HG02840 (cell line): ENCODE results near the gene ANKRD55.
"Not testable (repeated sequence)": the region's sequence is repeated elsewhere in the genome, so short reads cannot be mapped to it uniquely, and the experiment has no call there.

Experiments used
- ATAC-seq: cut with Tn5 transposase; IDR thresholded peaks from one replicate; pipeline ENCODE4 v1.9.1; 2021; ENCODE audit warnings: mild to moderate bottlenecking, moderate library complexity, moderate number of reproducible peaks; ENCODE audit not compliant: unreplicated experiment, low FRiP score

ANKRD55 gene

DNA sequence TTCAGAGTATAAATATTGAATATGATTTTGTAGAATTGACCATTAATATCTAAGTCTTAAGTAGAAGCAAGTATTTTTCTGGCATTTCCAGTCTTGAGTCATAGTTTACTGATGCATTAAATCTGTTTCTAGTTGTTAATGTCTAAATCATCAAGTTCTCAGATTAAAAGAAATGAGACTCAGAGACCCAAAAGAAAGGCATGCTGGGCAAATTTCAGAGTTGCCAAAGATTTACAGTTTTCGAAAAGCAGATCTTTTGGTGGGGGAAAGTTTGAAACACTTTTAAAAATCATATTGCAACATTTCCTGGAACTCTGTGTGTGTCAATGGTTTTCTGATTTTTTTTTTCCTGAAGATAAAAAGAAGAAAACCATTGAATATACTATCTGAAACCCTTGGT is 60.9 kb downstream of the ANKRD55 start:
- ATAC-seq = no peak

DNA sequence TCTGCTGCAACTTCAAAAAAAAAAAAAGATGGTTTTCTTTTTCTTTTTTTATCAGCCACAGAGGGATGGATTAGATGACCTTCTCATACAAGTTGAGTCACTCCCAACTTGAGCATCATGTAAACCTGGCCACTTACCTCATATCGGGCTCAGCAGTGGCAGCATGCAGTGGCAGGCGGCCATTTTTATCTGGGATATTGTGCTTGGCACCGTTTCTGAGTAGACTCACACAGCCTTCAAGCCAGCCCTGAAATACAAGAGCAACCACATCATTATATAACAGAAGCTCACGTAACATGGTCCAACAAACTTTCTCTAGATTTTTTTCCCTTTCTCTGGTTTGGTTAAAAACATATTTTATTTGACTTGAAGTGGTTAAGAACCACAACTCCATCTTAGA is 62.6 kb downstream of the ANKRD55 start:
- ATAC-seq = no peak

DNA sequence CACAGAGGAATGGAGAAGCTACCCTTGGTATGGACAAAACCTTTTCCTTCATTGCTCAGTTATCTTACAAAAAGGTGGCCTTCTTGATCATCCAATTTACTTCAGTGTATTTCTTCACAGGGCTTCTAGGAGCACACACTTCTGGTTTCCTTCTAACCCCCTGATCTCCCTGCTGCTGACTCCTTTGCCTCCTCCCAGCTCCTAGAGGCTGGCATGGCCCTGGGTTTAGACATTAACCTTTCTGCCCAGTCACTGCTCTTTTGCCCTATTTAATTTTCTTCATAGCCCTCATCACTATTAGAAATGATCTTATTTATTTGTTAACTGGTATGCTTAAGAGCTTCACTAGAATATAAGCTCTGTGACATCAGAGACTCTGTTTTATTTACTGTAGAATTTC is 63.2 kb downstream of the ANKRD55 start:
- ATAC-seq = no peak

DNA sequence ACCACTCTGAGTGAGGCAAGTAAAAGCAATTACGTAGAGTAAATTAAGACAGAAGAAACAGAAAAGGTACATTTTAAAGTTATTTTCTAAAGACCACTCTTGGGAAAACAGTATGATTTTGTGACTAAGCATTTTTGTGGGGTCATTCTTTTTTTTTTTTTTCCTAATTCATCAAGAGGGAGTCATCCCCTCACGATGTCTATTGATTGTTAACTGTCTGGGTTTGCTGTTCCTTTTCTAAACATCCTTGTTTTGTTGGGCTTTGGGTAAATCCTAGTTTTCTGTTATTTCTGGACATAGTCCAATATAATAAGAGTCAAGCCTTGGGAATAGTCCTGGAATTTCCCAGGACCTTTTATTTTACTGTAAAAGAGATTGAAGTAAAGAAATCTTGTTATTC is 63.8 kb downstream of the ANKRD55 start:
- no peak for ATAC-seq

DNA sequence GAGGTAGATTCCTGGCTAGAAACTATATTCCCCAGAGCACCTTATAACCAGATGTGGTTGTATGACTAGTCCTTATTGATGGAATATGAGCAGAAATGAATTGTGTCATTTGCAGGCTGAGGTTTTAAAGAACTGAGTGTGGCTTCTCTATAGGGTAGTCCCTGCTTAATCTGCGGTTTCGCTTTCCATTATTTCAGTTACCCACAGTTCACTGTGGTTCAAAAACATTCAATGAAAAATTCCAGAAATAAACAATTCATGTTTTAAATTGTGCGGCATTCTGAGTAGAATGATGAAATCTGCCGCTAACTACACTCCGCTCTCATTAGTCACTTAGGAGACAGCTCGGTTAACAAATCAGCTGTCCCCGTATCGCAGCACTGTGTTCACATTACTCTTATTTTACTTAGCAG is 65.1 kb downstream of the ANKRD55 start:
- no peak for ATAC-seq

DNA sequence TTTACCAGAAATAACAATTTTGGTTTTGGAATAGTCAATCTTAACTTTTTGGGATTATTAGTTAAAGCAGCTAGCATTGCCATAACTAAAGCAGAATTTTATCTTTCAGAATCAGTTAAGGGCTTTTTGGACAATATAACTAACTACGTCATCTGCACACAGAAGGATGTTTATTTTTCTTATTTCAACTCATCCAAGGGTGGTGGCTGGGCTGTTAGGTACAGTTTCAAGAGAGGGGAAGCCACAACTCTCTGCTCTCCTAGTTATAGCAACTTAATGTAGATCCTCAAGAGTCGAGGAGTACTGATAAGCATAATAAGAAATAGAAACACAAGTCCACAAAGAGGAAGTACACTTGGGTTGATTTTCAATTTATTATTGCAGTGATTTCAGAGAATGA is 65.6 kb downstream of the ANKRD55 start:
- ATAC-seq = no peak

DNA sequence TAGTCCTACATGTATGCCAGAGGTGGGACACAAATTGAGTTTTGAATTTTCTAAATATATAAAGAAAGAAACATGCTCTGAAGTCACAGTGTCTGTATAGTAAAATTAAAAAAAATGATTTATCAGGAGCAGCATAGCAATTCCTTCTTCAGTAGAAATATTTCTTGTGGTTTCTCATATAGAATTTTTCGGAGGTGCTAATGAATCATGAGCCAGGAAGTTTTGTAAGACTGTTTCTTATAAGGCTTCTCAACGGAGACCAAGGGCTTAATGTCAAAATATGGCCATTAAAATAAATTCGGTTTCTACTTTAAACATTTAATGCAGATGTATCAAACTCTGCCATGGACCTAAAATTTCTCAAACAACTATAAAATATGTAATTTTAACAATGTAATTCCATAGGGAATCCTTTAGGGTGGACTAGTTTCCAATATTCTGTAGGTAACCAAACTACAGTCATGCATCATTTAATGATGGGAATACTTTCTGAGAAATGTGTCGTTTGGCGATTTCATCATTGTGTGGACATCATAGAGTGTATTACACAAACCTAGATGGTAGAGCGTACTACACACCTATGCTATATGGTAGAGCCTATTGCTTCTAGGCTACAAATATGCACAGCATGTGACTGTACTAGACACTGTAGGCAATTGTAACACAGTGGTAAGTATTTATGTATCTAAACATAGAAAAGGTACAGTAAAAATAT is 66.3 kb downstream of the ANKRD55 start:
- ATAC-seq = no peak

DNA sequence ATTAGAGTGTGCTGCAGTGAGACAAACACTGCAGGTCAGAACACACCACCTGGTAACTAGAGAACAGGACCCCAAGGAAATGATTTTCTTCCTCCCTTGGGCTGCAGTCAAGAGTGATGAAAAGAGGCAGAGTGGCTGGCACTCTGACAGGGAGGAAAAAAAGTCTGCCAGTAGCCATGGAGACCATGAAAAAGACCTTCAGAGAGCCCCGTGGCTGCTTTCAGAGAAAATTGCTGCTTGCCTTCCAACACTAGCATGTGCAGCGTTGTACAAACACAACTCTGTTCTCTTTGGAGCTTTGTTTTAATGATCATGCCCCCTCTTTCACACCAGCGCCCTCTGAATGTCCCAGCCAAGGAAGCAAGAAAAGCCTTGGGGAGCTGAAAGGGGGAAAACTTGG is 68.8 kb downstream of the ANKRD55 start:
- ATAC-seq = no peak

DNA sequence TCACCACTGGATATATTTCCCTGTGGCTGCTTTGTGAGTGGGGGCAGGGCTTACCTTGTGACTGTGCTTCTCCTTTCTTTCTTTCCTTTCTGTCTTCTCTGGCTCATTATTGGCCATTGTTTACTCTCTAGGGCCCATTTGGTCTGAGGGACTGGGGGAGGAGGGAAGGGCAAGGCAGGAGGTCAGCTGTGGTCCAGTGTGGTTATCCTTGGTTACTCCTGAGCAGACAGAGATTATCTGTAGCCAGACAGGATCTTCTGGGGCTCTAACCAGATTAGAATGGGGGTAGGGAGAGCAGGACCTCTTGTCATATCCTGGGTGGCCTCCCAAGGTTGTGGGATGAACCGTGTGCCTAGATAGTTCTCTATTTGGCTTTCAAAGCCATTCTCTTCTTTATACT is 71.2 kb downstream of the ANKRD55 start:
- no peak for ATAC-seq

DNA sequence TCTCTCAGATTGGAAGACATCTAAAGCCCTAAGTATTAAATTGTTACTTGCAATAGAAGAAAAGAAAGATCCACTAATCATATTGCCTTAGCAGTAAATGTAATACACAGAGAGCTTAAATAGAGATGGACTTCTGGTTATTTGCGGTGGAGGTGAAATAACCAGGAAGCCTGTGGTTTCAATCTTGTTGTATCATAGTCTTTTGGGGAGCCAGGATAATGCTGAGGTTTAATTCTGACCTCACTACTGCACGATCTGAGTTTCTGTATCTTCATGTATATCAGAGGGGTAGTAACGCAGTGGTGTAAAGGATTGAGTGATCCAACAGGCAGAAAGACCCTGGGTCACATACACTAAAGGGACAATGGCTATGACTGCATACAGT is 71.7 kb downstream of the ANKRD55 start:
- no peak for ATAC-seq

DNA sequence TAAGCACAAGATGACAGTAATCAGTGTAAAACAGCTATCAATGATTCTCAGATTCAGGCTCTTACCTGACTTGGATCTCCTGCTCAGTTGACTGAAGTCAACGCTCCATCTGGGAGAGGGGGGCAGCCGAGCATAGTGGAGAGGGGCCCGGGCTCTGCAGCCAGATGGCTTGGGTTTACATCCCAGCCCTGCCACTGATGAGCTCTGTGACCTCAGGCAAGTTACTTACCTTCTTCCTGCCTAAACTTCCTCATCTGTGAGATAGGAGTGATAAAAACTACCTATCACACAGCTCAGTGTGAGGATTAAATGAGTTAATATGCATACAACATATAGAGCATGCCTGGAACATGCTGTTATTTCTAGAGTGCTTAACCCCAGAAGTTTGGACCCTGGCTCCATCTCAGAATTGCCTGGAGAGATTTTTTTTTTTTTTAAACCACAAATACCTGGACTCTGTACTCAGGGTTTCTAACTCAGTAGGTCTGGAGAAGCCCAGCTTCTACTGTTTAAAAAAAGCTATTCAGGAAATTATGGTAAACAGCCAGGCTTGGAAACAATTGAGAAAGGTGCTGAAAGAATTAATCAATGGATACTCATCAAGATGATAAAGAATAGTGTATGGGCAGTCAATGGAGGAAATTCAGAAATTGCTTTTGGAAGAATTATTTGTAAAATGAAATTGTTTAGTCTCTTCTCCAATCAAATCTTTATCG is 72.2 kb downstream of the ANKRD55 start:
- no peak for ATAC-seq

DNA sequence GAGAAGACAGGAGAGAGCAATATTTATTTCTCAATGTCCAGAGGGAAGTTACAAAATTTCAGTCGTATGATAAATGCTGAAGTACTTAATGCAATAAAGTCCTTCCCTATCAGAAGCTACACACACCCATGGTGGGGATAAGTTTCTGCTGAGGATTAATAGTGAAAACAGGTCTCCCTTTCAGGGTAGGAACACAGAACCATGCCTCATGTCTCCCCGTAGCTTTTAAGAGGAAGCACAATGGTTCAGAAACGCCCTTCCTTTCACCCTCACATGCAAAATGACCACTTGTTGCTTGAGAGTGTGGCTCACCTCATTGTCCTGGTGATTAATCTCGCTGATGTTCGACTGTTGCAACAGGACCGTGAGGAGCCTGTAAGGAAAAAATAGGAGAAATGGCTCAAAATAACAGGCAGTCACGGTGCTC is 73.6 kb downstream of the ANKRD55 start:
- ATAC-seq = no peak

DNA sequence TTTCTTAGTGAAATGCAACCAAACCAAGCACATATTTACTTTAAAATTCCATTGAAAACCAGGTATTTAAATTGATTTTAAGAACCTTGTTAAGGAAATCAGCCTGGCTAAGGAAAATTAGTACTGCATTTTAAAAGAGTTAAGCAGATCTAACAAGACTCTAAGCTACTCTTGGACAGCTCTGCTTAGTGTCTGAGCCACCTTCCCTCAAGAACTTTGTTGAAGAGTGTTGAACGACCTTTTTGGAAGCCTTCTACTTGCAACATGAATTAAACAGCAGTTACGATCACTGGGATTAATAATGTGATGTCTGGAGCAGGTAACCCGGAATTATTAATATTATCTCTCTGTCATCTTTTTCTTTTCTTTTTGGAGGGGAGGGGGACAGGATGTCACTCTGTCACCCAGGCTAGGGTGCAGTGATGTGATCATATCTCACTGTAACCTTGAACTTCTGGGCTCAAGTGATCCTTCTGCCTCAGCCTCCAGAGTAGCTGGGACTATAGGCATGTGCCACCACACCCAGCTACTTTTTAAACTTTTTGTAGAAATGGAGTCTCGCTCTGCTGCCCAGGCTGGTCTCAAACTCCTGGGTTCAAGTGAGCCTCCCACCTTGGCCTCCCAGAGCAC is 74.7 kb downstream of the ANKRD55 start:
- no peak for ATAC-seq

DNA sequence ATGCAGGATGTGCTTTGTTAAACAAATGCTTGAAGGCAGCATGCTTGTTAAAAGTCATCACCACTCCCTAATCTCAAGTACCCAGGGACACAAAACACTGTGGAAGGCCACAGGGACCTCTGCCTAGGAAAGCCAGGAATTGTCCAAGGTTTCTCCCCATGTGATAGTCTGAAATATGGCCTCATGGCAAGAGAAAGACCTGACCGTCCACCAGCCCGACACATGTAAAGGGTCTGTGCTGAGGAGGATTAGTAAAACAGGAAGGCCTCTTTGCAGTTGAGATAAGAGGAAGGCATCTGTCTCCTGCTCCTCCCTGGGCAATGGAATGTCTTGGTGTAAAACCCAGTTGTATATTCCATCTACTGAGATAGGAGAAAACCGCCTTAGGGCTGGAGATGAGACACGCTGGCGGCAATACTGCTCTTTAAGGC is 75.9 kb downstream of the ANKRD55 start:
- ATAC-seq = not testable (repeated sequence)

DNA sequence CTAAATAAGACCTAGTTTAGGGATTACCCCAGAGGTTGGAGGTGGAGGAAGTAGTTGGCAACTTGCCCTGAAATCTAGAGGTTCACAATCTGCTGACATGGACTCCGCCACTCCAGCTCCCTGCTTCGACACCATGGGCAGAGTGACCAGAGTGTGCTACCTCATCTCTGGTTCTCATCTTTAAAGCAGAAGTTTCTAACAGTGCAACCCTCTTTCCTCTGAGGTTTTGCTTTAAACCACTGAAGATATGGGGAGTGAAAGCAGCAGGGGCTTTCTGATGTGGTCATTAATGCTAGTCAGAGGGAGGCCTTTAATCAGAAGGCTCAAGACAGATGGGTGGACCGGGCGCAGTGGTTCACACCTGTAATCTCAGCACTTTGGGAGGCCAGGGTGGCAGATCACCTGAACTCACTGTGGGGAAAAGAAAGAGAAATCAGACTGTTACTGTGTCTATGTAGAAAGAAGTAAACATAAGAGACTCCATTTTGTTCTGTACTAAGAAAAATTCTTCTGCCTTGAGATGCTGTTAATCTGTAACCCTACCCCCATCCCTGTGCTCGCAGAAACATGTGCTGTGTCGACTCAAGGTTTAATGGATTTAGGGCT is 76.4 kb downstream of the ANKRD55 start:
- peak; percentile 52 for ATAC-seq

DNA sequence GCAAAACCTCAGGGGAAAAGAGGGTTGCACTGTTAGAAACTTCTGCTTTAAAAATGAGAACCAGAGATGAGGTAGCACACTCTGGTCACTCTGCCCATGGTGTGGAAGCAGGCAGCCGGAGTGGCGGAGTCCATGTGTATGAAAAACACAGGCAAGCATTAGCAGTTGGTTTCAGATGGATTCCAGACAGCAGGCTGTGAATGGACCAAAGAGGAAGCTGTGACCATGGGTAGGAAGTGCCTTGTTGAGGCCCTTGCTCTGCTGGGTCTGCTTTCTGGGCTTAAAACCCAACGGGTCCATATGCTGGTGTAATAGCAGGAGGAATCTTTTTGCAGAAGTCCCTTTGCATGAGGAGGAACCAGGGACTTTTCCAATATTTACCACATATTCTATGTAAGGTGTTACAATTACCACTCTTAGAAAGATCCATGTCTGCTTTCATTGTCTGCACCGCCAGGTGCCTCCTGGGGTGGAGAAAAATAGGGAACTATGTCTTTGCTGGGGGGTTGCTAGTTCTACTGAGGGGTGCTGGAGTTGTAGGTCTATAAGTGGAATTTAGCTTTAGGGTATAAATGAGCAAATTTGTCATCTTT is 77.0 kb downstream of the ANKRD55 start:
- no peak for ATAC-seq

DNA sequence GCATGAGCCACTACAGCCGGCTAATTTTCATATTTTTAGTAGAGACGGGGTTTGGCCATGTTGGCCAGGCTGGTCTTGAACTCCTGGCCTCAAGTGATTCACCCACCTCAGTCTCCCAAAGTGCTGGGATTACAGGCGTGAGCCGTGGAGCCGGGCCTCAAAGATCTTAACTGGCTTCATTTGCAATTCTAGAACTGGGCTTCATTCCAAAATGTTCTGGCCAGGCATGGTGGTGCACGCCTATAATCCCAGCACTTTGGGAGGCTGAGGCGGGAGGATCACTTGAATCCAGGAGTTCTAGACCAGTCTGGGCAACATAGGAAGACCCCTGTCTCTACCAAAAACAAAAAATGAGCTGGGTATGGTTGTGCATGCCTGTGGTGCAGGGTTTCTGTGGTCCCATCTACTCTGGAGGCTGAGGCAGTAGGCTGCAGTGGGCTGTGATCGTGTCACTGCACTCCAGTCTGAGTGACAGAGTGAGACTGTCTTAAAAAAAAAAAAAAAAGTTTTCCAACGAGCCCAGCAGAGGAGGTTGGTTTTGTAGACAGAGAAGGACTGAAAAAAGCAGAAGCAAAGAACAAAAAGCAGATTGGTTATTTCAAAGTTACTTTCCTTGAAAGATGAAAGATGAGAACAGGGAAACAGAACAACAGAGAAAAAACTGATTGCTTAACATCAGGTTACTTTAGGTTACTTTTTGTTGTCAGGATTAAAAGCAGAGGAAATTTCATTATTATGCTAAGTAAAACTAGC is 78.2 kb downstream of the ANKRD55 start:
- no peak for ATAC-seq

DNA sequence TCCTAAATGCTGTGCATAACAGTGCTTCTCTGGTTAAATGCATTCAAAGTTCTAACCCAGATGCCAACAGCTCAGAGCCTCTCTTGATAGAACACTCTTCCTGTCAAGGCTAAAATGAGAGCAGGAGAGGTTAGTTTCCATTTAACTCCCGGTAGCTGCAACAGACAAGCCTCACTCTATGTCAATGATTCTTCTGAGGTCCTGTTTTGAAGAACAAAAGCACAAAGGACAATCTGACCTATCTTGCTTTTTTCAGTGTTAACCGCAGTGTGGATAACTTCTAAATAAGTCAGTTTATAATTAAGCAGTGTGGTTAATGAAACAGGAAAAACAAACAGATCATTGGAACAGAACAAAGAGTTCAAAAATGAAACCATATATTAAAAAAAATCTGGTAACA is 80.7 kb downstream of the ANKRD55 start:
- no peak for ATAC-seq

DNA sequence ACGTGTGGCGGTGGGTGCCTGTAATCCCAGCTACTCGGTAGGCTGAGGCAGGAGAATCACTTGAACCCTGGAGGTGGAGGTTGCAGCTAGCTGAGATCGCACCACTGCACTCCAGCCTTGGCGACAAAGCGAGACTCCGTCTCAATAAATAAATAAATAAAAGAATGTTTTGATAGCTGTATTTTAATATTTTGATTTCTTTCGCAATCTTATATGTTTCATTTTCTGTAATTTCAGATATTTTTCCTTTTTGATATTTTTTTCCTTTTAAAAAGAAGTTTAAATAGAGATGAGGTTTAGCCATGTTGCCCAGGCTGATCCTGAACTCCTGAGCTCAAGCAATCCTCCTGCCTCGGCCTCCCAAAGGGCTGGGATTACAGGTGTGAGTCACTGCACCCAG is 82.4 kb downstream of the ANKRD55 start:
- not testable (repeated sequence) for ATAC-seq

DNA sequence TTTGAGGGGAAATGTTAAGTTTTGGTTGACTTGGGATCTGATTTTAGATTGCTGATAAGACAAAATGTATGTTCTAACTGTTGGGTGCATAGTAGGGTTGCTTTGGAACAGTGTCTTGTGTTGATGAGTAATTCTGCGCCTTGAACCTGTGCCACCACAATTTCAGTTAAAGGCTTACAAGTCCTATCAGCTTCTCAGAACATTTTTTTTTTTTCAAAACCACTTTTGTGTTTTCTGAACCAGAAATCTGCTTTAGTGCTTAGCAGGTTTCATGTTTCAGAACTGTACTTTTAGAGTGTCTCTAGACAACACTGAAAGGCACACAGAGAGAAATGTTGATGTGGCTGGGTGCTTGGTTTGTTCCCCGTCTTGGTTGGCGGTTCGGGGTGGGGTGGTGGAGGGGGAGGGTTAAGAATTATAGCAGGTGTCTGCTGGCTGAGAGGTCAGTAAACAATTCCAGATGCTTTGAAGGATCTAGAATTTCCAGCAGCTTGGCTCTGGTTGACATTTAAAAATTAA is 84.6 kb downstream of the ANKRD55 start:
- ATAC-seq = peak; percentile 82
